Medulla oblongata (tissue), 1 donor: ENCODE data around the gene TAS2R16.

Source experiments
- DNase-seq: peaks from one replicate; pipeline ENCODE4 v3.0.0-alpha.2; 2015; ENCODE audit errors: extremely low spot score

TAS2R16 gene, protein sequence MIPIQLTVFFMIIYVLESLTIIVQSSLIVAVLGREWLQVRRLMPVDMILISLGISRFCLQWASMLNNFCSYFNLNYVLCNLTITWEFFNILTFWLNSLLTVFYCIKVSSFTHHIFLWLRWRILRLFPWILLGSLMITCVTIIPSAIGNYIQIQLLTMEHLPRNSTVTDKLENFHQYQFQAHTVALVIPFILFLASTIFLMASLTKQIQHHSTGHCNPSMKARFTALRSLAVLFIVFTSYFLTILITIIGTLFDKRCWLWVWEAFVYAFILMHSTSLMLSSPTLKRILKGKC

DNA sequence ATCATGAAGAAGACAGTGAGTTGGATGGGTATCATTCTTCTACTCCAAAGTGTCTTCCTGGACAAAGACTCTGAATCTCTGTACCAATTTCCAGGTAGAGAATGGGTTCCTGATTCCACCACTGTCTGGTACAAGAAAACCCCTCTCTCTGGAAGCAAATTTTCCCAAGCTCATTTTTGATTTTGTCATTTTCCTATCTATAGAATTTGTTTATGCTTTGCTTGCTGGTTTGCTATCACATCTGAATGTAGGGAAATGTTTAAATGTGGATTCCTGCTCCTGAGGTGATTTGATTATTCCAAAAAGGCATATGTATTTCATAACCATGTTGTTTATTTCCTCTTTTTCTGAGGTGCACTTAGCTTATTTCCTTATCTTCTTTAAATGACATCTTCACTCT lies at the start of gene TAS2R16:
TAS2R16 (minus strand) TSS at position 101 of the 400 bp plus-strand sequence; CDS start at position 35, 66 bp downstream.
- DNase-seq, result no peak

DNA sequence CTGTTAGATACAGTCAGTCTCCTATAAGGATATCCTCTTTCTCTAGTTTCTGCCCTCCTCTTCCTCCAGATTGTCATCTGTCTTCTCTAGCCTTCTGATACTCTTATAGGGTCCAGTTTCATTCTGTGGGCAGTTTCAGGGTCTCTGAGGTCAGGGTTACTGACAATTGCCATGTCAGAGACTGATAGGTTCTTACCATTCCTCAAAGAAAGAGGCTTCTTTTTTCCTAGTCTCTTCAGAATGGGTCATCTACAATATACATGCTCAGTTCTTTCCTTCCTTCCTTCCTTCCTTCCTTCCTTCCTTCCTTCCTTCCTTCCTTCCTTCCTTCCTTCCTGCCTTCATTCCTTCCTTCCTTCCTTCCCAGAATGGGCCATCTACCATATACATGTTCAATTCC lies 48.1 kb upstream of the TAS2R16 start:
- no peak for DNase-seq

DNA sequence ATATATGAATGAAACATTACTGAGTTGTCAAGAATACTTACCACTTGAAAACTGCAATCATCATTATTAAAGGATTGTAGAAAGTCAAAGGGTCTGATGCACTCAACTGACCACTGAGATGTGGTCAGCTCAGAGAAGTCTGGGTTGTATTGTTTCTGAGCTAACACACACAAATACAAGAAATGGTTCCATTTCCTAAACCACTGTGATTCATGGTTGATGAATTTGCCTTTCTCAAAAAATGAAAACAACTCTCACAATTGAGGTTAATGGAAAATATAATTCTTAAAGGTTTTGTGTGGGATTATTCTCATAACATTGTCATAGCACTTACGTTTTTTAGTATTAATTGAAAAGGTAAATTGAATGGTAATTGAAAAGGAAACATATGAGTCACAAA lies 45.6 kb upstream of the TAS2R16 start:
- no peak for DNase-seq

DNA sequence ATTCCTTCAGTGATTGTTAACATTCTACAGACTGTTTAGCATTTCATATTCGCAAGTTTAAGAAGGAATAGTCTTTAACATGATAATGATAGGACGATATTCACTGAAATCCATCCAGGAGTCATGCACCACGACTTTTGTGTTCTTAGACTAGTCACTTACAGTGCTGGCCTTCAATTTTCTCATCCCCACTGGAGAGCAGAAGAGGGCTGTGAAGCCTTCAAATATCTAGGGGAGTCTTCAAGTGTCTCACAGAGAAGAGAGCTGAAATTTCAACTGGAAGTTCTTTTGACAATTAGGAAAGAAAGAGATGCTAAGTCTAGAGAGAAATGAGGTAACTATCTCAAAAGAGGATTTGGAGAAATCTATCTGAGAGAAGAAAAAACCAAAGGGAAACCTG lies 43.8 kb upstream of the TAS2R16 start:
- DNase-seq, result no peak

DNA sequence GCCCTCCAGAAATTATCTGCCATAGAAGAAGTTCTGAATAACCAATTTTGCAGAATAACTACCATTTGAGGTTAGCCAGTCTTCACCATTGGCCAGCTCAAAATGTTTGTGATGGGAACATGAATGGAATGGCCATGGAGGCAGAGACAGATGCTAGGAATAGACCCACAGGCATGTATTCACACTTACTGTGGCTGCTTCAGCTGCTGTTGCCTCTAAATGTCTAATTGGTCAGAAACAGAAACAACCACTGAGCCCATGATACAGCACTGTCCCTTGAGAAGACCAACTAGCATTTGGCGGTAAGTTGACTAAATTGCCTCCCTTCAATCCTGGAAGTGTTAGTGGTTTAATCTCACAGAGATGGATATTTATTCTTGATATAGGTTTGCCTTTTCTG lies 38.6 kb upstream of the TAS2R16 start:
- no peak for DNase-seq

DNA sequence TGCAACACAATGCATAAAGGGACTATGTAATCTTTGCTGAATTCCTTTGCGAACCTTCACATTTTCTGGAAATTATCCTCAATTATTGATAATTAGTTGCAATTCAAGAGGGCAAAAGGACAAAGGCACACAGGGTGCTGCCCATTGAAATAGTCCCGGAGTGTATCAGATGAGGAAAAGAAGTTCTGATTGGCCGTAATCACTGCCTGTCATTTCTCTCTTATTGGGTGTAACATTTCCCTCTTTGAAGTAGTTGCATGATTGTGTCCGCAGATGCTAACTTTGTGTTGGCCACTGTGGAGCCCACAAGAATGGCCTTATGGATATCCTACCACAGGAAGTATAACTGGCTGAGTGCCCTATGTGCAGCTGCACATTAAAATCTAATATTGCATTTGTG lies 35.1 kb upstream of the TAS2R16 start:
- no peak for DNase-seq

DNA sequence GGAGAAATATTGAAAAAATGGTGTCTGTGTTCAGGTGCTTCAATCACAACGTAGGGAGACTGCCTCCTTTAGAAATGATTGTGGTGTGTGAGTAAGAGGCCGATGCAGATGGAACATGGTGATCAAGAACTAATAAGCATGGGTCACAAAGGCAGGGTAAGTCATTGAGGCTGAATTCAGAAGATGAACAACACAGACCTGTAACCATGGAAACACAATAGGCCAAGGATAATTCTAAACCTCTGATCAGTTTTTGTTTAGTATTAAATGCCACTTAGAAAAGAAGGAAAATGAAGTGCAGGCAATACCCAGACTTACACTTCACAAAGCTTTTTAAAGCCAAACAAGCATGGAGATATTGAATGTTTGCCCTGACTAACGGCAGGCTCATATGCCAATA lies 32.8 kb upstream of the TAS2R16 start:
- no peak for DNase-seq

DNA sequence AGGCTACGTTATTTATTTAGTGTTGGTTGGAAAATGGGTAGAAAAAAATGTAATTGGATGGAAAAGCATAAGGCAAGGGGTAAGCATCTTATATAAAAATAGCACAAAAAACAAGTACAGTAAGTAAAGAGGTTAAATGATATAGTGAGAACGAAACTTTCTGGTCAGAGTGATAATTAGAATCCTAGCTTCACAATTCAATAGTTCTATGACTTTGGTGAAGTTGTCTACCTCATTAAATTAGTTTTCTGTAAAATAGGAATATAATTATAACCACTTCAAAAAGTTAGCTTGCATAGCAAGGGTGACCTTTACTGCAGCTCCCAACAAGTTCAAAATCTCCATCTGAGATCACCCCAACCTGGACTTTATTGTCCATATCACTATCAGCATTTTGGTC lies 30.8 kb upstream of the TAS2R16 start:
- DNase-seq, result no peak

DNA sequence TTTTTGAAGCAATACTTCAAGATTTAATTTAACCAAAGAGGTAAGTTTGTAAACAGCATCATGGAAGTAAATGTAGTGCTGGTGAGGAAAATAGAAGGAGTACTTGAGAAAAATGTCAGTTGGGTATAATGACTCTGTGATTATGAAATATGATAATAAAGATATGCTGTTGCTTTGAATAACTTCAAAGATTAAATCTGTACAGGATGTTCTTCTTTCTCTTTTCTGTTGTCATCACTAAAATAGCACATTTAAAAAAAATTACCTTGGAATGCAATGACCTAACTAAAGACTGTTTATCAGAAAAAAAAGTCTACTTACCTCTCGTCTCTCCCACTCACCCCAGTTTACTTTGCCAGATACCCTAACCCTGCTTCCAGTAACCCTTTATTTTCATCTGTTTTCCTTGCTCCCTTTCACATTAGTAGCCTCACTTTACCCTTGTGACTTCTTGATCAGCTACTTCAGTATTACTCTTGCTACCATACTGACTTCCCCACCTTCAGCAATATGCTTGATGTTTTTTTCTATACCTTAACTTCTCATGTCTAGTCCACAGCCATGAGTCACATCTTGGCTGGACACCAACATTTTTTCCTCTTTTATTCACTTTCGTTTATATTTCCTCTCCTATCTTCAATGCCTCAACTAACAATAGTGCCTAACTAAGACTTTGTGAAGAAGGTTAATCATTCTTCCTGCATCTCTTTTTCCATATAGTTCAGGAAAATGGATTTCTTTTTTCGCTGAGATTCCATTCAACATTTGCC lies 29.7 kb upstream of the TAS2R16 start:
- DNase-seq, result no peak

DNA sequence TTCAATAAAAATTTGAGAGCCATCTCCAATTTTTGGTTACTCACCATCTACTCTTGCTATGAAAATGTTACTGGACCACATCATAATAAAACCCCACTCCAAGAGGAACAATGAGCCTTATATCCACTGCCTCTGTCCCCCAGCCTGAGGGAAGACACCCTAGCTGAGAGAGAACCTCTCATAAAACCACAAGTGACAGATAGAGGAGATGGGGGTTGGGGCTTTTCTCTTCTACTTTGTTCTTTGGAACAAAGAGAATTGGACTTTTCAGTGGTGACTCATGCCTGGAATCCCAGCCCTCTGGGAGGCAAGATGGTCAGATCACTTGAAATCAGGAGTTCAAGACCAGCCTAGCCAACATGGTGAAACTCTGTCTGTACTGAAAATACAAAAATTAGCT lies 27.6 kb upstream of the TAS2R16 start:
- DNase-seq, result no peak

DNA sequence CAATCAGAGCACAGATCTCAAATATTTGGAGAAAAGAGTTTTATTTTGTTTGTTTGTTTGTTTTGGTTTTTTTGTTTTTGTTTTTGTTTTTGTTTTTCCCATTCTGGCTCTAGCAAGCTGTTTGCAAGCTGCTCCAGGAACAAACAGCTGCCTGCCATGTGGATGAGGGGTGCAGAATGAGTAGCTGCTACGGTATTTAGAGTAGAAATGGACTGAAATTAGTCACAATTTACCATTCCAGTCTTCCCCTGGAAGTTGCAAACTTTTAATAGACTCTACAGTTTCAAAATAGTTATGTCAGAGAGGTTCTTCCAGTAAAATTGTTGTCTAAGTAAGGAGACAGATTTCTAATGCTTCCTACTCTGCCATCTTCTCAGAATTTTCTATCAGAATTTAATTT lies 27.1 kb upstream of the TAS2R16 start:
- no peak for DNase-seq

DNA sequence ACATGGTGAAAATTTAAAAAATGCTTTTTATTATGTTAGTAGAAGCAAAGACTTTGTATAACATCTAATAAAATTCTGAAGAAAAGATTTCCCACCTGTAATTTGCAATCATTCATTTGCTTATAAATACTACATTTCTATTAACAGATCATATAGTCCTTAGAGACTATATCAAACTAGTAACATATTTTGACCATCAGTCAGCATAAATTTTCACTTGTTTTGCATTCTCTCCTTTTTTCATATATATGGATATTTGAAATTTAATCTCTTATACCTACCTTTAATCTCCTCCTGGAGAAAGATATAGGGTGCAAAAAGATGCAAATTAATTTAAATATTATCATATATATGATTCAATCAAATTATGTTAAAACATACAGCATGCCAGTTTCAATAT lies 16.9 kb upstream of the TAS2R16 start:
- no peak for DNase-seq

DNA sequence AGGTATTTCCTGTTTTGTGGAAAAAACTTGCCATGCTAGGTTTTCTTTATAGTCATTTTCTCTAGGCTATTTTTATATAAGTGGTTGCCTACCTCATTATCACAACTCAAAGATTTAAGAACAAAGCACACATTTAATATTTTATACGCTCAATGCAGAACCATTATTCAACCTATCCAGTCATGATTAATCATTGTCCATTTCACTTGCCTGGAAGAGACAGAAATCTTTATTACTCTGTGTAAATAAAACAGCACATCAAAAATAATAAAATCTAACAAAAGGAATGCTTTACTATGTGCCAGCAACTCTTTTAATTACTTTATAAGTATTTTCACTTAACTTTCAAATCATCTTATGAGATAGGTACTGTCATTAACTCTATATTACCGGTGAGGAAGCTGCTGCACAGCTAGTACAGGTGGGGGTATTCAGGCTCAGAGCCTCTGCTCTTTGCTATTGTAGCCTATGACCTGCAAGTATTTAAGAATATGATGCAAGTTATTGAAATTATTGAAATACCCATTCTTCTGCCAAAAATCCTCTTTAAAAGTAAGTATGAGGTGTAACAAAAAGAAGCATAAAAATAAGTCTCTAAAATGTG lies 16.4 kb upstream of the TAS2R16 start:
- no peak for DNase-seq

DNA sequence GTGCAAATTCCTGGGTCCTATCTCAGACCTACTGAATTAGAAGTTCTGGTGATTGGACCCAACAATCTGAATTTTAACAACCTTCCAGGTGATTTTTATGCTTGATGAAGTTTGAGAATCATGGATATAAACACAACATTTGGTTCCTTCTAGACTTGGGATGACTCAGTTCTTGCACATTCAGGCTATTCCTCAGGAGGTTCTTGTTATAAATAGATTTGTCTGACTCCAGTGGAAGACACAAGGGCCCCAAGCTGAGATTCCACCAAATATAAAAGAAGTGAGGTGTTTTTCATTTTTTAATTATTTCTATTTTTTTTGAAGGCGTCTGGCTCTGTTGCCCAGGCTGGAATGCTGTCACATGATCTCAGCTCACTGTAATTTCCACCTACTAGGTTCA lies 9.4 kb upstream of the TAS2R16 start:
- no peak for DNase-seq

DNA sequence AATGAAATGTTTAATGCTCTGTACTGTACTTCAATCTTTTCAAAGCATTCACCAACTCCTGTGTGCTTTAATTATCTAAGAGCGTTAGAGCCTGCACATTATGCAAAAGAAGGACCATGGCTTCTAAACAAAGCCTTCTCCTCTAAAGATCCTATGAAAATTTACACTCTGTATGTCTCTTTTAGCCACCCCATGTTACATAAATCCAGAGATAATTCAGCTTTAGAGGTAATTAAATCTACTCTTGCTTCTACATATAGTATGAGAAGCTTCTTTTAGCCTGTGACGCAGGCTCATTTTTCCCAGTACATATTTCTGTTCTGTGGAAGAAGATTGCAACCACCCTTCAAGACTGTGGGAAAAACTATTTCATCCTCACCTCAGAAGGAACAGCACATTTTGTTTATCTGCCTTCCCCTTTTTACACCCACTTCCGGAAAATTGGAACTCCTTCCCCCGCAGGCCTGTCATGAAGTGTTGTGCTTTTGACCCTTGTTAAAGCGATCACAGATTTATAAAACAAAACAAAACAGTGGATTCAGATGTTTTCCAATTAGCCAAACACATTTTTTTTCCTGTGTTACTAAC lies 8.1 kb upstream of the TAS2R16 start:
- DNase-seq, result no peak

DNA sequence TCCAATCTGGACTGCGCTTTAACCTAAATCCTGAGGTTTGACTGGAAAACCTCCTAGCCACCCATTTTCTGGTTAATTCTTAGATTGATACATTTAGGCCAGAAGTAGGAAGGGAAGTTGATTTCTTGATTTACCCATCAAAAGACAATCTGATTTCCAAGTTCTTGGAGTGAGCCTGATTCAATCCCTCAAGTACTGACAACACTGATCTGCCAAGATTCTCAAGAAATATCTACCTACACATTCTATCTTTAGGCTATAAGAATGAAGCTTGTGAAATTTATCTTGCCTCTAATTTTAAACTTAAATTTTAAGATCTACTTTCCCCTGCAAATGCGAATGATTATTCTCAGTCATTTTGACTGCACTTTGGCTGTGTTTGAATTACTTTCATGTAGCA lies 5.9 kb downstream of the TAS2R16 start:
- no peak for DNase-seq

DNA sequence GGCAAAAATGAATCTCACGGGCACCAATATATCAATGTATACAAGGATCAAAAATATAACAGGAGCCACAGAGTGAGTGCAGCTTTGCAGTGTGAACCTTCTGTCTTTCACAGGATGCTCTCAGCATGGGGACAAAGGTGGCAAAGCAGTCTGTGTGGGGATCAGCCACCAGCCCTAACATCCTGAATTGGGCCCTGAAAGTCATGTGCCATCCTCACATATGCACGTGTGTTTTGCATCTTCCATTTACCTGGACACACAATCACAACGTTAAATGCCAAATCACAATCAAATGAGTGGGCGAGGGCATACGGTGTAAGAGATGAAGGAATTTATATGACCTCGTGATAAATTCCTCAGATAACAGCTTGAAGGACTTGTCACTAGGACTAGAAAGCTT lies 6.5 kb downstream of the TAS2R16 start:
- DNase-seq, result no peak

DNA sequence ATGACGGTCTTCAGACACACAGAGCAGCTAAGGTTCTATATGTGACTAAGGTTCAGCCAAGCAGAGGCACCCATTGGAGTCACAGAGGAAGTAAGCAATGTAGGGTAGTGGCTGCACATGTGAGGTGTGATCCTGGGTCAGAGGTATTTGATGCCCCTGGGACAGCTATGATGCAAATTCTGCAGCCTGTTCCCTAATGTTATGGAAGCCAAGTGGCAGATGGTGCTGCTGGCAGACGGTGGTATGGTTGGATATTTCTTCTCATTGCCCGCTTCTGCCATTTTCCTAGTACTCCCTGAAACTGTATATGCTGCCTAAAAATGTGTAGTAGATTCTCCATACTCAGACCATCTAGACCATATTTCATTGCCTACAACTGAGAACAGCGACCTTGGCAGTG lies 7.2 kb downstream of the TAS2R16 start:
- DNase-seq, result no peak

DNA sequence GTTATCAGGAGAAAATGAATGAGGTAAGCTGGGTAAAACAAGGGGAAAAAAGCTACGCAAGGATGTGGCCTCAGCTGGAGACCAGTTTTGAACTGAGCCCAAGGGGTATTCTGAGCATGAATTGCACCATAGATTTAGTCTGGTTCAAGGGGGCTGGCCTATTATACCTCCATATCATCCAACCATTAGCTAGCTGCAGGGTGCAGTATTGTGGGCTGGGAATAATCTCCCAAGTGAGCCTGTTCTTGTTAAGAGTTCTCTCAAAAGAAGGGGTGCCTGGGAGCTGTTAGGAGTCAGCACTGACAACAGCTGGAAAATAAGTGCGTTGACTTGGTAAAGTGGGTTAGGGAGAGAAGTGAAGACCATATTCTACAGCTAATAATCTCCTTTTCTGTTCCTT lies 8.0 kb downstream of the TAS2R16 start:
- no peak for DNase-seq

DNA sequence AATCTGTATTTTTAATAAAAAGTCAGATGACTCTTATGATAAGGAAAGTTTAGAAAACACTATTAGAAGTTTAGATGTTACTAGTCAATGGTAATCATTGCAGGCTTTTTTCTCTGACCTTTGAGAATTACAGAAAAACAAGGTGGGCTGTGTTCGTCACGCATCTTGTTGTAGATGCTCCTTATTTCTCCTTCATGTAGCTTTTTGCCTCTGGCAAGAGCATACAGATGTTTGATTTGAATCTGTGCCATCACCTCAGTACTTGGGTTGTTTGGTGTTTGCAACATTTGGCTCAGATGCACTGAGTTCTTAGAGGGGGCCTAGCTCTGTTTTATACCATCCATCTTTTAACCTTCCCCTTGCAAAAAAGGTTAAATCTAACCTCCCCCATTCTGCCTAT lies 11.5 kb downstream of the TAS2R16 start:
- DNase-seq, result no peak

DNA sequence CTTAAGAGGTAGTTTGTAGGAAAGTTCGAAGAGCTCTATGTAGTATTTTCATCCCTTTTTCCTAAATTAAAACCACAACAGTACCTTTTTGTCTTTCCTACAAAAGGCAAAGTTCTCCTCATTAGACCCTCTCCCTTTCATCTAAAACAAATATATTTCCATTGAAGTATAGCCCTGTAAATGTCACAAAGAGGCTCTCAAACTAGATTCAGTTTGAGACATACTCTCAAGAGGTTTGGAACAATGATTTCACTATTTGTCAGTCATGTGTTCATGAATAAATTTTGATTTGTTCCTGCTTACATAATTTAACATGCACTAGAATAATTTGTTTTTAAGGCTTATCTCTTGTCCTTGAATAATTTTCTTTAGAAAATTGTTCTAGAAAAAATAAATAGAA lies 12.2 kb downstream of the TAS2R16 start:
- no peak for DNase-seq

DNA sequence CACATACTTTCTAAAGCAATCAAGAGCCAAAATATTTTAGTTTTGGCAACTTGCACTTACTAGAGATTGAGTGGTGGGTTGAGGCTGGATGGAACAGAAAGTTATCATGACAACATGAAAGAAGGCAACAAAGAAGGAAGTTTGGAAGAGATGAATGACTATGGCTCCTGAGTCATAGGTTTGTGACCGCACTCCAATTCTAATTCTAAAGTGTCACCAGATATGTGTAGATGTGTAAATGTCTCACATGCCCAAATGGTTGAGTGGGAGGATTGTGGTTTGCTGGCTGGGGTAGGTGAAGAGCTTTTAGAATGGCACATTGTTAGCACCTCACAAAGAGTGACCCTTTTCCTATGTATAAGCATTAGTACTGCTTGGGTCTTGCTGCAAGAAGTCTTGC lies 20.2 kb downstream of the TAS2R16 start:
- DNase-seq, result no peak

DNA sequence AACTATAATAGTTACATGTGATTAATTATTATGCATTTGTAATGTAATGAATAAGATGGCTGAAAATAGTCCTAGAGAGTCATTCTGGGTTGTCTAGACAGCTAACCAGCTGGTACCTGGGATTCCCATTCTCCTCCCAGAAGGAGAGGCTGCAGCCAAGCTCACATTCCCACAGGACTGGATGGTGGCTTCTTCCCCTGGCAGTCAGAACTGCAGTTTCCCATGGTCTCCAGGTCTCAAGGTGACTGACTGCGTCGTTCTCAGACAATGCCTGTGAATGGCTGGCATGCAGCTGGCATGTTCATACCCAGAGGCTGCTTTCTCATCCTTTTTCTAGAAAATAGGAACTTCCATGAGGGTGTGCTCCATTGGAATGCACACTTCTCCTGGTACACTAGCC lies 21.3 kb downstream of the TAS2R16 start:
- DNase-seq, result no peak
